Renal cortex interstitium (tissue), 15 donors: ENCODE data around the gene SERPINF2. TPM values are rescaled to one million over a fixed set of nuclear protein-coding genes. Genes with fewer than 3 reads are reported as not detected.
"Not testable (repeated sequence)": the region's sequence is repeated elsewhere in the genome, so short reads cannot be mapped to it uniquely, and the experiment has no call there.

Source experiments
- DNase-seq, 11 donors: peaks; one replicate each; pipeline ENCODE4 v3.0.0-alpha.2; 2013; ENCODE audit warnings: low read depth in 9 of 11, low spot score in 4 of 11; ENCODE audit errors: extremely low read depth in 1 of 11
- long read RNA-seq, 16 experiments: transcript quantifications; one replicate each; lab custom pipeline, GENCODE V29; 2026
- polyA plus RNA-seq, 3 donors: library from polyadenylated mRNA; unstranded; fragments of 120-200 nt; gene quantifications; one replicate each; pipeline ENCODE4 v1.2.1, GENCODE V29; 2013; ENCODE audit not compliant: insufficient read length in 3 of 3

Gene SERPINF2
- 100 to 1,000 TPM in 1 of 3 donors, 10 to 100 TPM in 2; 78.3 to 101 (median 98.9) TPM for polyA plus RNA-seq
- long read RNA-seq, donor 1, transcript SERPINF2-201 (10 exons, 2,284 nt) = major isoform, 8 of 31 reads
- long read RNA-seq, donor 1, transcript SERPINF2-202 (10 exons, 2,265 nt) = minor isoform, 6 of 31 reads
- long read RNA-seq, donor 1, partial matches to known transcripts = 17 of 31 reads
- long read RNA-seq, donor 1, other reads (novel, unspliced or antisense) = 0 of 31 reads
- long read RNA-seq, donor 2, transcript SERPINF2-202 (10 exons, 2,265 nt) = major isoform, 7 of 13 reads
- long read RNA-seq, donor 2, transcript SERPINF2-201 (10 exons, 2,284 nt) = minor isoform, 6 of 13 reads
- long read RNA-seq, donor 2, partial matches to known transcripts = 0 of 13 reads
- long read RNA-seq, donor 2, other reads (novel, unspliced or antisense) = 0 of 13 reads
- long read RNA-seq, donor 3, transcript SERPINF2-202 (10 exons, 2,265 nt) = minor isoform, 7 of 31 reads
- long read RNA-seq, donor 3, transcript SERPINF2-201 (10 exons, 2,284 nt) = major isoform, 22 of 31 reads
- long read RNA-seq, donor 3, partial matches to known transcripts = 0 of 31 reads
- long read RNA-seq, donor 3, other reads (novel, unspliced or antisense) = 0 of 31 reads
- long read RNA-seq, donor 4, transcript SERPINF2-202 (10 exons, 2,265 nt) = minor isoform, 6 of 70 reads
- long read RNA-seq, donor 4, transcript SERPINF2-201 (10 exons, 2,284 nt) = major isoform, 17 of 70 reads
- long read RNA-seq, donor 4, partial matches to known transcripts = 43 of 70 reads
- long read RNA-seq, donor 4, other reads (novel, unspliced or antisense) = 0 of 70 reads
- long read RNA-seq, donor 5 = 0 reads
- long read RNA-seq, donor 6, transcript SERPINF2-201 (10 exons, 2,284 nt) = major isoform, 10 of 19 reads
- long read RNA-seq, donor 6, transcript SERPINF2-202 (10 exons, 2,265 nt) = minor isoform, 6 of 19 reads
- long read RNA-seq, donor 6, partial matches to known transcripts = 0 of 19 reads
- long read RNA-seq, donor 6, other reads (novel, unspliced or antisense) = 0 of 19 reads
- long read RNA-seq, donor 7, transcript SERPINF2-202 (10 exons, 2,265 nt) = minor isoform, 6 of 21 reads
- long read RNA-seq, donor 7, transcript SERPINF2-201 (10 exons, 2,284 nt) = major isoform, 14 of 21 reads
- long read RNA-seq, donor 7, partial matches to known transcripts = 0 of 21 reads
- long read RNA-seq, donor 7, other reads (novel, unspliced or antisense) = 0 of 21 reads
- long read RNA-seq, donor 8 = 0 reads
- long read RNA-seq, donor 9, transcript SERPINF2-201 (10 exons, 2,284 nt) = major isoform, 9 of 14 reads
- long read RNA-seq, donor 9, partial matches to known transcripts = 0 of 14 reads
- long read RNA-seq, donor 9, other reads (novel, unspliced or antisense) = 0 of 14 reads
- long read RNA-seq, donor 10, transcript SERPINF2-202 (10 exons, 2,265 nt) = minor isoform, 8 of 31 reads
- long read RNA-seq, donor 10, transcript SERPINF2-201 (10 exons, 2,284 nt) = major isoform, 22 of 31 reads
- long read RNA-seq, donor 10, partial matches to known transcripts = 0 of 31 reads
- long read RNA-seq, donor 10, other reads (novel, unspliced or antisense) = 0 of 31 reads
- long read RNA-seq, donor 11, transcript SERPINF2-201 (10 exons, 2,284 nt) = major isoform, 6 of 11 reads
- long read RNA-seq, donor 11, partial matches to known transcripts = 0 of 11 reads
- long read RNA-seq, donor 11, other reads (novel, unspliced or antisense) = 0 of 11 reads
- long read RNA-seq, donor 12, partial matches to known transcripts = 27 of 31 reads
- long read RNA-seq, donor 12, other reads (novel, unspliced or antisense) = 0 of 31 reads
- long read RNA-seq, donor 13 = 0 reads
- long read RNA-seq, donor 14, transcript SERPINF2-201 (10 exons, 2,284 nt) = major isoform, 9 of 11 reads
- long read RNA-seq, donor 14, partial matches to known transcripts = 0 of 11 reads
- long read RNA-seq, donor 14, other reads (novel, unspliced or antisense) = 0 of 11 reads
- long read RNA-seq, donor 15, transcript SERPINF2-201 (10 exons, 2,284 nt) = major isoform, 8 of 27 reads
- long read RNA-seq, donor 15, partial matches to known transcripts = 14 of 27 reads
- long read RNA-seq, donor 15, other reads (novel, unspliced or antisense) = 0 of 27 reads
- long read RNA-seq, donor 16, transcript SERPINF2-201 (10 exons, 2,284 nt) = major isoform, 40 of 131 reads
- long read RNA-seq, donor 16, transcript SERPINF2-202 (10 exons, 2,265 nt) = minor isoform, 9 of 131 reads
- long read RNA-seq, donor 16, partial matches to known transcripts = 78 of 131 reads
- long read RNA-seq, donor 16, other reads (novel, unspliced or antisense) = 0 of 131 reads

- peak in 3 of 11 donors; percentile 64 to 86 (median 70) for DNase-seq
These were observed at the start of gene SERPINF2 for GRCh38 chr17:1742371-1743087. TSS of gene SERPINF2 (plus strand) at chr17:1742871. CDS start at chr17:1744996, 2,125 bp downstream.

GRCh38 chr17:1693339-1693738 is 49.3 kb upstream of the SERPINF2 start:
- no peak for DNase-seq

GRCh38 chr17:1695365-1695764 is 47.3 kb upstream of the SERPINF2 start:
- no peak for DNase-seq

- no peak for DNase-seq
These were observed 45.0 kb upstream of the SERPINF2 start for GRCh38 chr17:1697681-1698080.

- DNase-seq = not testable (repeated sequence)
These were observed 42.8 kb upstream of the SERPINF2 start for GRCh38 chr17:1699891-1700290.

GRCh38 chr17:1703063-1703462 is 39.6 kb upstream of the SERPINF2 start:
- no peak for DNase-seq

- DNase-seq = no peak
These were observed 37.7 kb upstream of the SERPINF2 start for GRCh38 chr17:1705004-1705403.

GRCh38 chr17:1707107-1707506 is 35.6 kb upstream of the SERPINF2 start:
- no peak for DNase-seq

- DNase-seq = not testable (repeated sequence)
These were observed 33.8 kb upstream of the SERPINF2 start for GRCh38 chr17:1708791-1709346.

- DNase-seq = no peak
These were observed 33.2 kb upstream of the SERPINF2 start for GRCh38 chr17:1709403-1709951.

- DNase-seq = peak in 1 of 11 donors; percentile 52
These were observed 32.5 kb upstream of the SERPINF2 start, which contains the start of gene TLCD2 for GRCh38 chr17:1709971-1710806. TSS of gene TLCD2 (minus strand) at chr17:1710377. CDS start at chr17:1710242, 135 bp downstream.

- no peak for DNase-seq
These were observed 31.7 kb upstream of the SERPINF2 start for GRCh38 chr17:1710807-1711553.

GRCh38 chr17:1711804-1712203 is 30.9 kb upstream of the SERPINF2 start:
- no peak for DNase-seq

- DNase-seq = no peak
These were observed 30.4 kb upstream of the SERPINF2 start for GRCh38 chr17:1712271-1712670.
